Brain pericyte (primary cell): ENCODE results near the gene DHX35.

Source experiments
- DNase-seq: peaks from one replicate; pipeline ENCODE4 v3.0.0-alpha.2; 2012; ENCODE audit warnings: low read depth, low spot score

The DHX35 gene

DNA sequence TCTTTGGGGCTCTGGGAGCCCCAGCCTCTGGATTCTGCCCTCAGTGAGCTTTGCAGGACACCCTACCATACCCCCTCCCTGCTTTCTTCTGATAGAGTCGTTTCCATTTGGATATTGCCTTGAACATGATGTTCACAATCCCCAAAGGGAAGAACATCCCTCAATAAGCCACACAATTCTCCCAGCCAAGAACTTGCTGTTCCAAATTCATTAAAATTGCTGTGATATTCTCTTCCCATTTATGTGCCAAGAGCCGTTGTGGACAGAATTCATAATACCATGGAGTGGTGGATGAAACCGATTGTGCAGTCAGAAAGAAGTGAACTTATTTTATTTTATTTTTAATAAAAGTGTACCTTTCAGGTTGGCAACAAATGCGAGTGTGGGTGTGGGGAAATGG lies 95.8 kb downstream of the DHX35 start:
- no peak for DNase-seq

DNA sequence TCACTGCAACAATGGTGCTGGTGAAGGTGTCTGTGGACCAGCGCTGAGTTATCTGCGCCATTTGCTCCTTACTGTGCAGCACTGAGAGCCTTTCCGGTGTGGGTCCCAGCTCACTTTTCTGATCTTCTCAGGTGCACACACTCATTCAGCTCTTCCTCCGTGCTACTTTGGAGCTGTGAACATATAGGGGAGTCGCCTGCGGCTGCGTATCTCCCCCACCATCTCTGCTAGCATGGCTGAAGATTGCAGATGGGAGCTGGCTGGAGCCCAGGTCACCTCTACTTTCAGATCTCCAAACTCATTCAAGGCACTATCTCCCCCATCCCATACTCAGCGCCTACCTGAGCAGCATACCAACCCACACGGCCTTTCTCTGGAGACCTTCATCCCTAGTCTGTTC lies 96.9 kb downstream of the DHX35 start:
- no peak for DNase-seq

DNA sequence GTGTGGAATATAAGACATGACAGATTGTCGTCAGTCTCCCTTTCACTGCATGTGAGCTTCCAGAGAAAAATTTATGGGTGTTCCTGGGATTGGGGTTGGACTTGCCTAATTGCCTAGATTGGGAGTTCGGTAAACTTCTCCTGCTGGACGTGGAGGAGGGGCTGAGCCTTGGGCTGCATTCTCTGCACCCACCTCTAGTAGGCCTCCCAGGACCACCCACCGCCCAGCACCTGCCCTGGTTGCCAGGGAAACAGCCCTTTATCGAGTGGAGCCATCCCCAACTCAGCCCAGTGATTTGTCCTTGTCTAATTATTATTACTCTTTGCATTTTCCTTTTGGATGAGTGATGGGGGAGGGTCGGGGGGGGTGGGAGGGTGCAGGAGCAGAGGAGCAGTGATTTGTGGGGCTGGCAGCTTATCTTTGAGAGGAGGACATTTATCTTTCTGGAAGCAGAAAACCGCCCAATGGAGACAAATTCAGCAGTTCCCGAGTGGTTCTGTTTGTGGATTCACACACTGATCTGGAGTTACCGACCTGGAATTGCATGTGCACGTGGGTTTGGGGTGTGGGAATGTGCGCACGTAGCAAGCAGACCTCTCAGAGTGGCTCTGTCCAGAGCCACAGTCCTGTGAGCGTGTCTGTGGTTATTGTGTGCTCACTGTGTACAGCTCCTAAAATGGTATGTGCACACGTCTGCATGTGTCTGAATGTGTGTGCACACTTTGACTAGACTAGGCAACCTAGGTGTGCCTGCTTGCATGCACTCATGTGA lies 104.5 kb downstream of the DHX35 start:
- DNase-seq = no peak

DNA sequence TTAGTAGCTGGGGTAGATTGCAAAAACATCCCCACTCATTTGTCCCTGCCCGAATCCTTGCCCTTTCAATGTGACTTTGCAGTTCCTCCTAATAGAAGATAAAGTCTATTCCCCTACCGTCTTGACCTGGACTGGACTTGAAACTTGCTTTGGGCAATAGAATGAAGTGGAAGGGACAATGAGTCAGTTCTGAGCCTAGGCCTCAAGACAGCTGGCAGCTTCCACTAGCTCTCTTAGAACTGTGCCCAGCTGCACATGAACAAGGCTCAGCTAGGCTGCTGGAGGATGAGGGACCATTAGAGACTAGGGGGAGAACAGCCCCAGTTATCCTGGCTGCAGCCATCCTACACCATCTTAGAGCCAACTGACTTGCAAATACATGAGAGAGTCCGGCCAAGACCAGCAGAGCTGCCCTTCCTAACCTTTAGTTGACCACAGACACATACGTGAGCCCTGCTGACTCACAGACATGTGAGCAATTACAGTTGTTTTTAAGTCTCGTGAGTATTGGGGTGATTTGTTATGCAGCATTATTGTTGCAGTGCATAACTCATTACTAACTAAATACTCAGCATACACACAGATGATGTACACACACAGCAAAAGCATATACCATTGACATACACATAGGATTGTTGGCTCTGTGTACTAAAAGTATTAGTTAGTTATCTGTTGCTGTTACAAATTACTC lies 105.5 kb downstream of the DHX35 start:
- DNase-seq = no peak

DNA sequence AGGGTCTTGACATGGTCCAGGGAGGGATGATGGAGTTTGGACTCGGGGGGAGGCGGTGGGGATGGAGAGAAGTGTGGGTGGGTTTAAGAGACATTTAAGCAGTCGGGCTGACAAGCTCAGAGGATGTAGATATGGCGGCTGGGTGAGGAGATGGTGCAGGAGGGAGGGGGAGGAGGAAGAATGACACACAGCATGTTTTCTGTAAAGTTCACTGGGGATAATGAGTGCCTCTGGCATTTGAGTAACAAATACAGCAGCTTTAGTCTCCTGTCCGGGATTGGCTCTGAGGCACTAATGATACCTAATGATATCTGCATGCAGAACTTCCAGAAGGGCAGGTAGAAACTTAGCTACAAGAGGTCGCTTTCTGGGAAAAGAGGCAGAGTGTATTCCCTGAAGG lies 107.8 kb downstream of the DHX35 start:
- no peak for DNase-seq

DNA sequence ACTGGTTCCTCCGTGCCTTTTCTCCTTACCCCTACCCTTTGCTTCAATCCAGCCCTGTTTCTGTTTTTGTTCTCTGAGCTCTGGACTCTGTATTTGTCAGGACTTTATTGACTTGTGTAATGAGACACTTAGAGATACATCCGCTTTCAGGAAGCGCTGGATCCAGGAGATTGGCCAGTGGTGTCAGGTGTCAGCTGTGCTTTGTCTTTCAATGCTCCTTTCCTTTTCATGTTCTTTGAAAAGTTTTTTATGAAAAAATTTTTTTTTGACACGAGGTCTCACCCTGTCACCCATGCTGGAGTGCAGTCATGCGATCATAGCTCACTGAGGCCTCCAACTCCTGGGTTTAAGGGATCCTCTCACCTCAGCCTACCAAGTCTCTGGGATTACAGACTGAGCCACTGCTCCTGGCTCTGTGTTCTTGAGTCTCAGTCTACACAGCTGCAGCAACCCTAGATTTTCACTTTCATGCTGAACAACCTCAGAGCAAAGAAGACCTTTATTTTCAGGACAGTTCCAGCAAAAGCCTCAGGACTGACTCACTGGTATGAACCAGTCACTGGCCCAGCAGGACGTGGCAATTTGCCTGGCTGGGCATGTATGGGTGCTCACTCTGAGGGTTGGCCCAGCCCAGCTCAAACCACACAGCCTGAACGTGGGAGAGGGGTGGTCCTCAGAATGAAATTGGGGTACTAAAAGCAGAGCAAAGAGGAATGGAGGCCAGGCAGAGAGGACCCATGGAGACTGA lies 108.5 kb downstream of the DHX35 start:
- no peak for DNase-seq

DNA sequence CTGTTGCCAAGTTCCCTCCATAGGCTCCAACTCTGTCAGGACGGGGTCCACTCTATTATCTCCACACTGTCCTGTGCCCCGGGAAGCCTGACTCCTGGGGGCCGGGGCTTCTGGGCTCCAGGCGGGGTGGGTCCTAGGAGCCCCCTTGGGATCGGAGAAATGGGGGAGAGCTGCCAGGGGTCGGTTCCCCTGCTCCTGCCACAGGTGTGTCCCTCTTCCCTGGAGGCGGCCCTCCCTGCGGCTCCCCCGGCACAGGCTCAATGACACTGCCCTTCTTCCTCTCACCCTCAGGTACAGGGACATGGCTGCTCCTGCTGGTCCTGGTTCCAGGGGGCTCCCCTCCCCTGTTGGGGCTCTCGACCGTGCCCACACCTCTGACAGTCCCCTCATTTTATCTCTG lies 110.0 kb downstream of the DHX35 start:
- no peak for DNase-seq

DNA sequence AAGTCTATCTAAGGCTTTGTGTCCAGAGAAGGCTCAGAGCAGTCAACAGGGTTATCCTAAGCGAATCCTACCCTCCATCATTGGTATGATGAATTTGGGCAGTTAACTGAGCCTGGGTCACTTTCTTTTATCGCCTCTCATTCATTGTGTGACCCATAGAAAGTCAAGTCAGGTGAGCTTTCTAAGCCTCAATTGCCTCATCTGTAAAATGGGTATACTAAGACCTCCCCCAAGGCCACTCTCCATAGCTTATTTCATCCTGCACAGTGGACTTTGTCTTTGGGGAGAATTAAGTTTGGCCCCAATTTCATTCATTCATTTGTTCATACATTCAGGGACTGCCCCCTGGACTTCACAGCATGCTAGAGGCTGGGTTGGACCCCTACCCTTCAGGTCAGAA lies 110.5 kb downstream of the DHX35 start:
- DNase-seq = no peak

DNA sequence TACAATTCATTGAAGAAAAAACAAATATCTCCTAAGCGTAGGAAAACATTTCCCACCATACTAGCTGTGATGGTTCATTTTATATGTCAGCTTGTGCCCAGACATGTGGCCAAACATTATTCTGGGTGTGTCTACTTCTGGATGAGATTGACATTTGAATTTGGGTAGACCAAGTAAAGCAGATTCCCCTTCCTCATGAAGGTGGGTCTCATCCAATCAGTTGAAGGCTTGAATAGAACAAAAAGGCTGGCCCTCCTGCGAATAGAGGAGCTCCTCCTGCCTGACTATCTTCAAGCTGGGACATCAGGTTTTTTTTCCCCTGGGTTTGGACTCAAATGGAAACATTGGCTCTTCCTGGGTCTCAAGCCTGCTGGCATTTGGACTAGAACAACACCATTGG lies 113.6 kb downstream of the DHX35 start:
- no peak for DNase-seq

DNA sequence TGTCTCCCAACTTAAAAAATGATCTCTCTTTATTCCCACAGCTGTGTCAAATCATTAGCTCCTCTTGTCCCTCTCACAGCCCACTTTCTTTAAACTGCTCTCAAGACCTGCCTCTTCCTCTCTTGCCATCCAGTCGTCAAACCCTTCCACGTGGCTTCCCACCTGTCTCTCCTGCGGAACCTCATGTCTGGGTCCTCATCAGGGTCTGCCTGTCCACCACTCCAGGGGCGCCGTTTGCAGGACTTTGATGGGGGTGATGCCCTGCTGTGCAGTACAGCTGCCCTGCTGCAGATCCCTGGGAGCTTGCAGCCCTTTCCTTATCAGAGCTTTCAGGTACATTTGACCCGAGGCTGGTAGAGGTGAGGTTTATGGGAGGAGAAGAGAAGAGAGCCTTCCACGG lies 114.8 kb downstream of the DHX35 start:
- DNase-seq = no peak

DNA sequence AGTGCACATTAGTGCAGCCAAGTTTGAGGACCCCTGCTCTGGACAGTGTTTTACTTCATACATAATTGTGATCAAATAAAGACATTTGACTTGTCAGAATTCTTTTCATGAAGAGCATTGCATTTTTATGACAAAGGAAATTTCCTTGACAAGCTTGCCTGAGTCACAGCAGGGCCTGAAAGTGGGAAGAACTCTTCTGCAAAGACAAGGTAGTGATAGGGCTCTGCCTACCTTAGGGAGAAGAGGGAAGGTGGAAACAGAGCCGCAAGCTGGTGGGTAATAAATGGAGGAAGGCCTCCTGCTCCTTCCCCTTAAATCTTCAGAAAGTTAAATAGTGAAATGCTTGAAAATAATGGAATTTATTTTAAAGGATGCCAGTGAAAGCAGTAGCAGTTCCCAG lies 118.2 kb downstream of the DHX35 start:
- no peak for DNase-seq

DNA sequence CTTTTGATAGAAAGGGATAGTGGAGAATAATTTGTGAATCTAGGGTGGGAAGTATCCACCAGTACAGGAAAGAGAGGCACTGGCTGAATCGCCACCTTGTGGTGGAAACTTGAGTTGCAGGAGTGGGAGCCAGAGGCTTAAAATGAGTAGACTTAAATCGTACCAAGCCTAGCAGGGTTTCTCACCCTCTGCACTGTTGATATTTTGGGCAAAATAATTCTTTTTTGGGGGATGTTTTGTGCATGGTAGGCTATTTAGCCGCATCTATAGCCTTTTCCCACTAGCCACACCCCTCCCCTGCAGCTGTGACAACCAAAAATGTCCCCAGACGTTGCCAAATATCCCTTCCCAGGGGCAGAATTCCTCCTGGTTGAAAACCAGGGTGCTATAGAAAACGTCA lies 119.1 kb downstream of the DHX35 start:
- DNase-seq = peak; percentile 26

DNA sequence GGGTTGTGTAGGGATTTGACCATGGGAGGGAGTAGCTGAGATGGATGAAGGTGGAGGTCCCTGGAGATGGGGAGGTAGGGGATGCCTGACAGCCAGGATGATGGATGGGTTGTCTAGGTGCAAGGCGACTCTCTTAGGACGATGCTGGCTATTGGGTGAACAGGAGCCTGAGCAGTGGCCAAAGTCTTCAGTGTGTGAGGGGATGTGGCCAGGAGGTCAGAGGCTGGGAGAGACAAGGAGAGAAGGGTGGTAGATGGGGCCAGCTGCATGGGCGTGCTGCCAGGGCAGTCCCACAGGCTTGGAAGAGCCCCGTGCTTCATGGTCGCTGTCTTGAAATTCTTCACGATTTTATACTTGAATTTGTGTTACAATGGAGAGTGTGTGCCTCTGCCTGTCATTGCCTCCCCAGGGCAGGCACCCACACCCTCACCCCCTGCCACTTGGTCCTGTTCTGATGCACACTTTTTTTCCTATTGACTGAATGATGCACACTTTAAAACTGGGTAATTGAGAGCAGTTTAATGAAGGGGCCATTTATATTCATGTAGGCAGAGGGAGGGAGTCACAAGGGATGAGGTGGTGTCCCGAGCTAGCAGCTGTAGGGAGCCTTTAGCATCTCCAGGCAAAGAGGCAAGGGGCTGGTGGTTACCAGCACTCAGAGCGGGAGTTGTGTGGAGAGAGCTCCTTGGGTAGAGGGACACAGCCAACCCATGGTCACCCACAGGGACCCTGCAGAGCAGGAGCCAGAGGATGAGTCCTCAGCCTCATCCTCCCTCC lies 120.7 kb downstream of the DHX35 start:
- no peak for DNase-seq

DNA sequence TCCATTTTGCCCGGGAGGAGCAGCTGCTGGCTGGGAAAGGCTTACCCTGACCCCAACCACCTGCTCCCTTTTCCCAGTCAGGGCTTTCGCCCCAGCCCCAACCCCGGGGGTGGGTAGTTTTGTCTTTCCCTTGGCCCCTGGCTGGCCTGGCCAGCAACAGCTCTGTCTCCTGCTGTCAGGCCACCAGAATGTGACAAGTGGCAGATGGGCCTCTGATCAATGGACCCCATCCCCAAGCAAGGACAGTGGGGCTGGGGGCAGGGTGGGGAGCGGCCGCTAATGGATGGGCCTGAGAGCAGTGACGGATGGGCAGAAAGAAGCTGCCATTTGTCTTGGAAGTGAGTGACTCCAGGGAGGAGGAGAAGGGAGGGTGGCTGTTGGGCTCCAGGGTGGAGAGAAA lies 121.6 kb downstream of the DHX35 start:
- DNase-seq = no peak

DNA sequence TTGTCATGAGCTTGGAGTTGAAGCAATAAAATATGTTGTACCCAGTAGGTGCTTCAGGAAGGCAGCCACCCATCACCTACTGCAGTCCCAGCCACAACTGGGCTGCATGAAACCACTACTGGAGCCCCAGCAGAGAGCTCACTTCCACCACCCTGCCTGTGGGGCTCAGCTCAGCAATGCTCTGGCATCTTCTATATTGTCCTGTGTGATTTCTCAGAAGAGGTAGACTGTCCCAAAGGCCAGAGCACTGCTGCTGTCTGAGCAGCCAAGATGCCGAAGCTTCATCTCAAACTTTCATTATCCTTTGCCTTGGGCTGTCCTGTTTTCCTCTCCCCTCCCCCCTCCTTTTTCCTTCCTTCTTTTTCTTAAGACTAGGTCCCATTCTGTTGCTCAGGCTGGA lies 126.9 kb downstream of the DHX35 start:
- DNase-seq = no peak
